ENCODE results near the gene GALNT18. TPM values are rescaled to one million over a fixed set of nuclear protein-coding genes. Genes with fewer than 3 reads are reported as not detected.

The GALNT18 gene
- total and polyA plus RNA-seq, 2 of the 4 experiments (the other 2 are of a cell fraction): 9.5 to 11.3 TPM

DNA sequence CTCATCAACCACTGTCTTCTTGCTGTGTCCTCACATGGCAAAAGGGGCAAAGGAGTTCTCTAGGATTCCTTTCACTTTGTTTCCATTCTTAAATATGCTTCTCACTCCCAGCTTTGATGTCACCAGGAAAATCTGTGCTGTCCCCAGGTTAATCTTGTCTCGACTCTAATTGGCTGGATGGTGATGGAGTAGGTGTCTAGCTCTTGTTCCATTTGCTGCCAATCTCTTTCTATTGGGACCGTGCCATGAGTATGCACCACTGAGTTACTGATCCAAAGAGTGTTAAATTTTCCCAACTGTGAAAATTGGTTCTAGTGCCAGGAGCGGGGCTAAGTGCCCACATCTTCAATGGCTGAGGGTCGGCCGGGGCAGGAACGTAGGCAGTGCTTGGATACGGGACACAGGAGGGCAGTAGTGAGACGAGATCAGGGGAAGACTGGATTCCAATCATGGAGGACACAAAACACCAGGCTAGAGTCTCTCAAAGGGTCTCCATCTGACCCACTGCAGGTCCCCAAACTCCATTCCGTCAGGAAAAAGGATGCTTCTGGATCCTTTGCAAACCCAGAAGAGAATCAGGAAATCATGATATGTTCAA is 221.1 kb downstream of the GALNT18 start:
- intact Hi-C loops (cut with micrococcal nuclease): loop anchor here (10.0 kb wide), 1 partner anchor 224 kb away; the partner anchor contains the start of gene GALNT18
- DNase-seq (no peak), ATAC-seq (ENCODE audit: low read depth) (no peak)
- no peaks in the 10 kb centered on the region for H3K79me1 ChIP-seq (ENCODE audit: low read depth in 1 of 2, low read length in 2 of 2)
- no peak overlapping the region for H2BK5ac ChIP-seq (ENCODE audit: low read depth, low read length, poor library complexity, severe bottlenecking)
- no peaks in the 10 kb centered on the region for H4K20me1 ChIP-seq (ENCODE audit: insufficient read depth, low read length)
- no peak overlapping the region for H4K91ac ChIP-seq (ENCODE audit: insufficient read depth, low read depth, low read length)
- no peaks in the 10 kb centered on the region for H3K36me3 ChIP-seq (ENCODE audit: control insufficient read depth, insufficient read depth, low read length)
- no peak overlapping the region for H2BK20ac ChIP-seq (ENCODE audit: low read depth, low read length)
- H3K4me2 ChIP-seq (ENCODE audit: low read depth, low read length): no peak overlapping the region
- no TSS peak for BruUV-seq (replicated peaks)
- no peak overlapping the region for H4K5ac ChIP-seq (ENCODE audit: low read depth, low read length)
- no peak overlapping the region for H2BK120ac ChIP-seq (ENCODE audit: low read depth, low read length)
- H3K4ac ChIP-seq (ENCODE audit: low read depth, low read length): no peak overlapping the region
- H3K18ac ChIP-seq (ENCODE audit: low read depth, low read length): no peak overlapping the region
- no peak overlapping the region for H3K56ac ChIP-seq (ENCODE audit: extremely low read depth, insufficient read depth, low read length)
- no peak overlapping the region for H3K9ac ChIP-seq (ENCODE audit: low read depth, low read length)
- POLR2A ChIA-PET (ENCODE audit: unreplicated experiment): no interaction called here
- 81% methylated on average over 7 of the region's 9 CpGs; no CpG with 5 or more reads in 1 of the 2 experiments for WGBS, 2 experiments (ENCODE audit: extremely low coverage in 2 of 2, insufficient read length in 1 of 2)
- H3K4me1 ChIP-seq (ENCODE audit: control insufficient read depth, insufficient read depth, low read length): peaks cover 15% of the 10 kb centered on the region
- H2AFZ ChIP-seq (replicated peaks; ENCODE audit: low read length, poor library complexity): no peak overlapping the region
- H3K9me1 ChIP-seq (ENCODE audit: insufficient read depth, low read length): peaks cover 6% of the 10 kb centered on the region; the same call in 1 of the 2 replicates
- H4K8ac ChIP-seq (ENCODE audit: low read depth in 2 of 2, low read length in 2 of 2): no peak overlapping the region
- H2AK9ac ChIP-seq (replicated peaks; ENCODE audit: low read depth, low read length, poor library complexity): no peak overlapping the region
- TF ChIP-seq, protein P1, sequence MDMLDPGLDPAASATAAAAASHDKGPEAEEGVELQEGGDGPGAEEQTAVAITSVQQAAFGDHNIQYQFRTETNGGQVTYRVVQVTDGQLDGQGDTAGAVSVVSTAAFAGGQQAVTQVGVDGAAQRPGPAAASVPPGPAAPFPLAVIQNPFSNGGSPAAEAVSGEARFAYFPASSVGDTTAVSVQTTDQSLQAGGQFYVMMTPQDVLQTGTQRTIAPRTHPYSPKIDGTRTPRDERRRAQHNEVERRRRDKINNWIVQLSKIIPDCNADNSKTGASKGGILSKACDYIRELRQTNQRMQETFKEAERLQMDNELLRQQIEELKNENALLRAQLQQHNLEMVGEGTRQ (IDR thresholded peaks at IDR 0.05; ENCODE audit: low read depth, low read length): no peak
- TF ChIP-seq, protein P2, sequence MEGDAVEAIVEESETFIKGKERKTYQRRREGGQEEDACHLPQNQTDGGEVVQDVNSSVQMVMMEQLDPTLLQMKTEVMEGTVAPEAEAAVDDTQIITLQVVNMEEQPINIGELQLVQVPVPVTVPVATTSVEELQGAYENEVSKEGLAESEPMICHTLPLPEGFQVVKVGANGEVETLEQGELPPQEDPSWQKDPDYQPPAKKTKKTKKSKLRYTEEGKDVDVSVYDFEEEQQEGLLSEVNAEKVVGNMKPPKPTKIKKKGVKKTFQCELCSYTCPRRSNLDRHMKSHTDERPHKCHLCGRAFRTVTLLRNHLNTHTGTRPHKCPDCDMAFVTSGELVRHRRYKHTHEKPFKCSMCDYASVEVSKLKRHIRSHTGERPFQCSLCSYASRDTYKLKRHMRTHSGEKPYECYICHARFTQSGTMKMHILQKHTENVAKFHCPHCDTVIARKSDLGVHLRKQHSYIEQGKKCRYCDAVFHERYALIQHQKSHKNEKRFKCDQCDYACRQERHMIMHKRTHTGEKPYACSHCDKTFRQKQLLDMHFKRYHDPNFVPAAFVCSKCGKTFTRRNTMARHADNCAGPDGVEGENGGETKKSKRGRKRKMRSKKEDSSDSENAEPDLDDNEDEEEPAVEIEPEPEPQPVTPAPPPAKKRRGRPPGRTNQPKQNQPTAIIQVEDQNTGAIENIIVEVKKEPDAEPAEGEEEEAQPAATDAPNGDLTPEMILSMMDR (conservative IDR thresholded peaks at IDR 0.05; ENCODE audit: low read depth, low read length): 0 out of 2 replicates have a peak, but pooled peaks have one; percentile 13
- dilution Hi-C loops (cut with HindIII; ENCODE audit: low sequenced_read_pairs, unreplicated experiment): no loop called here
- H3K14ac ChIP-seq (replicated peaks; ENCODE audit: low read depth, low read length): no peak overlapping the region
- no peak overlapping the region for H3K27ac ChIP-seq (ENCODE audit: insufficient read depth, low read length)
- H3K23ac ChIP-seq (ENCODE audit: low read depth, low read length): no peak overlapping the region
- in situ Hi-C loops (cut with MboI; ENCODE audit: low sequenced_read_pairs): no loop called here
- H3K9me3 ChIP-seq (ENCODE audit: control insufficient read depth, insufficient read depth, low read length): no peaks in the 10 kb centered on the region
- H2BK15ac ChIP-seq (ENCODE audit: low read depth, low read length): no peak overlapping the region
- H3K27me3 ChIP-seq (ENCODE audit: control insufficient read depth, insufficient read depth, low read length): peaks cover 5% of the 10 kb centered on the region; the same call in 1 of the 2 replicates
- H2AK5ac ChIP-seq (ENCODE audit: low read depth, low read length): no peak overlapping the region
- CTCF ChIA-PET: no interaction called here
- H3K4me3 ChIP-seq (ENCODE audit: insufficient read depth, low read depth, low read length): no peak overlapping the region

Measured in IMR-90 (cell line).